H1 (cell line): ENCODE results near the gene TSR3.

Experiments used
- CHD2 ChIP-seq: IDR thresholded peaks from 2 replicates; pipeline ENCODE4 v1.6.1; 2012; ENCODE audit warnings: low read length, improper control_type of control experiment
- EP300 ChIP-seq, 2 experiments: IDR thresholded peaks; 1 replicate in 1 of 2; 2 replicates in 1 of 2; pipeline ENCODE4 v1.6.1; 2011 to 2012; ENCODE audit warnings: low read depth in 2 of 2, low read length in 2 of 2, mild to moderate bottlenecking in 2 of 2, borderline replicate concordance in 1 of 2, inconsistent platforms in 1 of 2, moderate library complexity in 1 of 2
- EZH2 ChIP-seq: fragments of 200-600 bp; sonication (generic); IDR thresholded peaks from 2 replicates; pipeline ENCODE4 v1.7.1; 2012; ENCODE audit warnings: low read depth, mild to moderate bottlenecking, moderate library complexity, low read length, inconsistent platforms; ENCODE audit not compliant: severe bottlenecking
- GABPA ChIP-seq: IDR thresholded peaks from 2 replicates; pipeline ENCODE4 v1.6.1; 2011; ENCODE audit warnings: mild to moderate bottlenecking, low read length, moderate library complexity, borderline replicate concordance; ENCODE audit not compliant: insufficient read depth
- GTF2F1 ChIP-seq: IDR thresholded peaks from 2 replicates; pipeline ENCODE4 v1.6.1; 2012; ENCODE audit warnings: low read depth, low read length, improper control_type of control experiment, borderline replicate concordance
- KDM5A ChIP-seq: fragments of 200-600 bp; IDR thresholded peaks from 2 replicates; pipeline ENCODE4 v1.7.1; 2012; ENCODE audit warnings: mild to moderate bottlenecking, low read length, inconsistent platforms, mixed read lengths
- POLR2A ChIP-seq, 2 experiments: IDR thresholded peaks; 1 replicate in 1 of 2; 2 replicates in 1 of 2; pipeline ENCODE4 v1.6.1; 2011; ENCODE audit warnings: low read depth in 2 of 2, low read length in 2 of 2, mild to moderate bottlenecking in 2 of 2; ENCODE audit errors: control extremely low read depth in 1 of 2
- POLR2AphosphoS5 ChIP-seq: IDR thresholded peaks from 2 replicates; pipeline ENCODE4 v1.6.1; 2011; ENCODE audit warnings: low read depth, low read length
- RBBP5 ChIP-seq: IDR thresholded peaks from 2 replicates; pipeline ENCODE4 v1.7.1; 2012; ENCODE audit warnings: low read depth, mild to moderate bottlenecking, inconsistent platforms, low read length, moderate library complexity, borderline replicate concordance
- TAF1 ChIP-seq: IDR thresholded peaks from 2 replicates; pipeline ENCODE4 v1.6.1; 2011; ENCODE audit warnings: mild to moderate bottlenecking, low read depth, low read length
- TEAD4 ChIP-seq: IDR thresholded peaks from 2 replicates; pipeline ENCODE4 v1.6.1; 2012; ENCODE audit warnings: low read depth, low read length, inconsistent platforms, mixed read lengths
- TF ChIP-seq, protein P1 (sequence below), 3 experiments: IDR thresholded peaks; 1 replicate in 2 of 3; 2 replicates in 1 of 3; pipeline versions ENCODE4 v1.5.1 to v1.6.1; 2011; ENCODE audit warnings: low read length in 3 of 3, mild to moderate bottlenecking in 3 of 3, inconsistent platforms in 2 of 3, low read depth in 1 of 3, moderate library complexity in 1 of 3; ENCODE audit not compliant: insufficient read depth in 1 of 3; ENCODE audit errors: control extremely low read depth in 1 of 3
- TF ChIP-seq, protein P2 (sequence below): IDR thresholded peaks from 2 replicates; pipeline ENCODE4 v1.6.1; 2012; ENCODE audit warnings: inconsistent platforms
- TF ChIP-seq, protein P3 (sequence below): IDR thresholded peaks from 2 replicates; pipeline ENCODE4 v1.6.1; 2011; ENCODE audit warnings: low read length, improper control_type of control experiment

DNA sequence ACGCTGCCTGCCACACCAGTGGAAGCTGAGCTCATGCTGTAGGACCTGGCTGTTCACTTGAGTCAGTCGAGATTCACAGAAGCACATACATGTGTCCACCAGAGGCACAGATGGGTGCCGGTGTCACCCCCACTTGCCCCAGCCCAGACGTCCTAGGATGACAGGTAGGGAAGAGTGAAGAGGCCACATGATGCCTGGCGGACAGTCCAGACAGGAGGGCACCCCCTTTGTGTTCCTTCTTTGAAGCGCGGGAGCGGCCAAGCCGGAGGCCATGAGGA is 33.5 kb downstream of the TSR3 start:
- TF ChIP-seq, protein P1, sequence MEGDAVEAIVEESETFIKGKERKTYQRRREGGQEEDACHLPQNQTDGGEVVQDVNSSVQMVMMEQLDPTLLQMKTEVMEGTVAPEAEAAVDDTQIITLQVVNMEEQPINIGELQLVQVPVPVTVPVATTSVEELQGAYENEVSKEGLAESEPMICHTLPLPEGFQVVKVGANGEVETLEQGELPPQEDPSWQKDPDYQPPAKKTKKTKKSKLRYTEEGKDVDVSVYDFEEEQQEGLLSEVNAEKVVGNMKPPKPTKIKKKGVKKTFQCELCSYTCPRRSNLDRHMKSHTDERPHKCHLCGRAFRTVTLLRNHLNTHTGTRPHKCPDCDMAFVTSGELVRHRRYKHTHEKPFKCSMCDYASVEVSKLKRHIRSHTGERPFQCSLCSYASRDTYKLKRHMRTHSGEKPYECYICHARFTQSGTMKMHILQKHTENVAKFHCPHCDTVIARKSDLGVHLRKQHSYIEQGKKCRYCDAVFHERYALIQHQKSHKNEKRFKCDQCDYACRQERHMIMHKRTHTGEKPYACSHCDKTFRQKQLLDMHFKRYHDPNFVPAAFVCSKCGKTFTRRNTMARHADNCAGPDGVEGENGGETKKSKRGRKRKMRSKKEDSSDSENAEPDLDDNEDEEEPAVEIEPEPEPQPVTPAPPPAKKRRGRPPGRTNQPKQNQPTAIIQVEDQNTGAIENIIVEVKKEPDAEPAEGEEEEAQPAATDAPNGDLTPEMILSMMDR (IDR thresholded peaks at IDR 0.05; ENCODE audit: control extremely low read depth in 1 of 3, insufficient read depth in 1 of 3, low read depth in 1 of 3, low read length in 3 of 3), result no peak
- TF ChIP-seq TEAD4 (no peak), POLR2A (IDR thresholded peaks at IDR 0.05; ENCODE audit: control extremely low read depth in 1 of 2, low read depth in 2 of 2, low read length in 2 of 2) (no peak), GABPA (no peak), POLR2AphosphoS5 (0 out of 2 replicates have a peak, but pooled peaks have one; percentile 9), EZH2 (no peak), KDM5A (no peak), RBBP5 (no peak), EP300 (IDR thresholded peaks at IDR 0.05; ENCODE audit: borderline replicate concordance in 1 of 2, low read depth in 2 of 2, low read length in 2 of 2) (no peak), GTF2F1 (no peak), CHD2 (no peak), TAF1 (no peak)
- TF ChIP-seq, protein P2, sequence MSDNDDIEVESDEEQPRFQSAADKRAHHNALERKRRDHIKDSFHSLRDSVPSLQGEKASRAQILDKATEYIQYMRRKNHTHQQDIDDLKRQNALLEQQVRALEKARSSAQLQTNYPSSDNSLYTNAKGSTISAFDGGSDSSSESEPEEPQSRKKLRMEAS, result no peak
- TF ChIP-seq, protein P3, sequence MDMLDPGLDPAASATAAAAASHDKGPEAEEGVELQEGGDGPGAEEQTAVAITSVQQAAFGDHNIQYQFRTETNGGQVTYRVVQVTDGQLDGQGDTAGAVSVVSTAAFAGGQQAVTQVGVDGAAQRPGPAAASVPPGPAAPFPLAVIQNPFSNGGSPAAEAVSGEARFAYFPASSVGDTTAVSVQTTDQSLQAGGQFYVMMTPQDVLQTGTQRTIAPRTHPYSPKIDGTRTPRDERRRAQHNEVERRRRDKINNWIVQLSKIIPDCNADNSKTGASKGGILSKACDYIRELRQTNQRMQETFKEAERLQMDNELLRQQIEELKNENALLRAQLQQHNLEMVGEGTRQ, result no peak
